GM12878 (cell line): ENCODE data around the gene MAST3.

Experiments
- BACH1 ChIP-seq: fragments of 450-650 bp; IDR thresholded peaks from 2 replicates; pipeline ENCODE4 v1.6.1; 2017; ENCODE audit warnings: mild to moderate bottlenecking, borderline replicate concordance
- ESRRA ChIP-seq: IDR thresholded peaks from 2 replicates; pipeline ENCODE4 v1.6.1; 2012; ENCODE audit warnings: mild to moderate bottlenecking, low read length, improper control_type of control experiment
- EZH2 ChIP-seq: IDR thresholded peaks from 2 replicates; pipeline ENCODE4 v1.6.1; 2012; ENCODE audit warnings: low read depth, mild to moderate bottlenecking, control low read depth, inconsistent platforms, low read length, borderline replicate concordance; ENCODE audit not compliant: control insufficient read depth
- GABPA ChIP-seq: IDR thresholded peaks from 2 replicates; pipeline ENCODE4 v1.6.1; 2014; ENCODE audit warnings: antibody characterized with exemption, low read depth, mild to moderate bottlenecking, inconsistent platforms
- POLR2AphosphoS5 ChIP-seq: IDR thresholded peaks from 2 replicates; pipeline ENCODE4 v1.6.1; 2011; ENCODE audit warnings: mild to moderate bottlenecking, low read length, inconsistent platforms
- SIN3A ChIP-seq: IDR thresholded peaks from 2 replicates; pipeline ENCODE4 v1.6.1; 2012; ENCODE audit warnings: low read depth, low read length, improper control_type of control experiment
- SMC3 ChIP-seq: IDR thresholded peaks from 2 replicates; pipeline ENCODE4 v1.6.1; 2011; ENCODE audit warnings: low read length, improper control_type of control experiment, borderline replicate concordance

GRCh38 chr19:18165794-18166544 is 68.4 kb downstream of the MAST3 start:
- no peak for TF ChIP-seq GABPA
- no peak for TF ChIP-seq POLR2AphosphoS5
- no peak for TF ChIP-seq EZH2
- TF ChIP-seq ESRRA, result no peak
- TF ChIP-seq BACH1, result no peak
- TF ChIP-seq SIN3A, result no peak
- no peak for TF ChIP-seq SMC3
